Measurements from ENCODE around the gene FADD. TPM values are rescaled to one million over a fixed set of nuclear protein-coding genes. Genes with fewer than 3 reads are reported as not detected.
"Not testable (repeated sequence)": the region's sequence is repeated elsewhere in the genome, so short reads cannot be mapped to it uniquely, and the experiment has no call there.

FADD gene
- total RNA-seq, 1 donor from 2014 or later: 19.3 TPM

DNA sequence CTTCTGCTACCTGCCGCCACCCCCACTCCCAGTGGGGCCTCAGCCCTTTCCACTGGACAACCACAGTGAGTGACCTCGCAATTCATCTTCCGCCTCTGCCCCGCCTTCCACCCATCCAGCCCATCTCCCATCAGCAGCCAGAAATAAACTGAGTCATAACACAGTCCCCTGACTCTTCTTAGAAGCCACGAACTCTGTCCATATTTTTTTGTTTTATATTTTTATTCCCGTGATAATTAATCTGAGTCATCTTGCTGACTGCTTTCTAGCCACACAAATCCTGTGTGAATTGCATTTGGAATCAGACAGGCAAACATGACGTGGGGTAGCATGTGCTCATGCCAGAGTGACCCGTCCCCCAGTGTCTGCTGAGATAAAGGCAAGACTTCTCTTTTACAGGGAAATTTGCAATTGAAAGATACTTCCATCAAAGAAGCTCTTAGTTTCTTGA is 7.0 kb downstream of the FADD start:
- TF ChIP-seq, protein P1, sequence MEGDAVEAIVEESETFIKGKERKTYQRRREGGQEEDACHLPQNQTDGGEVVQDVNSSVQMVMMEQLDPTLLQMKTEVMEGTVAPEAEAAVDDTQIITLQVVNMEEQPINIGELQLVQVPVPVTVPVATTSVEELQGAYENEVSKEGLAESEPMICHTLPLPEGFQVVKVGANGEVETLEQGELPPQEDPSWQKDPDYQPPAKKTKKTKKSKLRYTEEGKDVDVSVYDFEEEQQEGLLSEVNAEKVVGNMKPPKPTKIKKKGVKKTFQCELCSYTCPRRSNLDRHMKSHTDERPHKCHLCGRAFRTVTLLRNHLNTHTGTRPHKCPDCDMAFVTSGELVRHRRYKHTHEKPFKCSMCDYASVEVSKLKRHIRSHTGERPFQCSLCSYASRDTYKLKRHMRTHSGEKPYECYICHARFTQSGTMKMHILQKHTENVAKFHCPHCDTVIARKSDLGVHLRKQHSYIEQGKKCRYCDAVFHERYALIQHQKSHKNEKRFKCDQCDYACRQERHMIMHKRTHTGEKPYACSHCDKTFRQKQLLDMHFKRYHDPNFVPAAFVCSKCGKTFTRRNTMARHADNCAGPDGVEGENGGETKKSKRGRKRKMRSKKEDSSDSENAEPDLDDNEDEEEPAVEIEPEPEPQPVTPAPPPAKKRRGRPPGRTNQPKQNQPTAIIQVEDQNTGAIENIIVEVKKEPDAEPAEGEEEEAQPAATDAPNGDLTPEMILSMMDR (IDR thresholded peaks at IDR 0.05): no peak
- peaks cover 26% of the 10 kb centered on the region for H3K36me3 Mint-ChIP-seq (ENCODE audit: unreplicated experiment)
- peak overlapping the region; percentile 15 for H3K27ac Mint-ChIP-seq (ENCODE audit: unreplicated experiment)
- peaks cover 29% of the 10 kb centered on the region for H3K4me1 Mint-ChIP-seq (ENCODE audit: unreplicated experiment)
- no peaks in the 10 kb centered on the region for H3K9me3 Mint-ChIP-seq (ENCODE audit: unreplicated experiment)
- no peak for DNase-seq (ENCODE audit: extremely low spot score, unreplicated experiment)
- no peaks in the 10 kb centered on the region for H3K27me3 Mint-ChIP-seq (ENCODE audit: unreplicated experiment)
- H3K4me3 Mint-ChIP-seq (ENCODE audit: unreplicated experiment): no peak overlapping the region

DNA sequence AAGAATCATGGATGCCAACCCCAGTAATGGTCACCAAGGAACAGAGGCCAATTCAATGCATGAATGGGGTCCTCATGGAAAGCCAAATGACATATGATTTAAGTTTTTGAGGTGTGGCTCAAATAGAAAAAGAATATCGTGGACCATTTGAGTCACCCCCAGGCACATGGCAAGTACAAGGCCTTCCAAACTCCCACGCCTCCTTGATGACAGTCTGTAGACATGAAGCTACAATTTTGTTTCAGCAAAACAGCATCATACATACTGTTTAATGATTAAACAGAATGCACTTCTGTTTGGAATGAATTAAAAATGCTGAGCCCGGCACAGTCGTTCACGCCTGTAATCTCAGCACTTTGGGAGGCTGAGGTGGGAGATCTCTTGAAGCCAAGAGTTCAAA is 7.4 kb downstream of the FADD start:
- no peak overlapping the region for H3K27ac Mint-ChIP-seq (ENCODE audit: unreplicated experiment)
- H3K36me3 Mint-ChIP-seq (ENCODE audit: unreplicated experiment): peaks cover 26% of the 10 kb centered on the region
- peaks cover 28% of the 10 kb centered on the region for H3K4me1 Mint-ChIP-seq (ENCODE audit: unreplicated experiment)
- H3K4me3 Mint-ChIP-seq (ENCODE audit: unreplicated experiment): no peak overlapping the region
- TF ChIP-seq, protein P1 (IDR thresholded peaks at IDR 0.05): no peak
- H3K27me3 Mint-ChIP-seq (ENCODE audit: unreplicated experiment): no peaks in the 10 kb centered on the region
- no peaks in the 10 kb centered on the region for H3K9me3 Mint-ChIP-seq (ENCODE audit: unreplicated experiment)
- no peak for DNase-seq (ENCODE audit: extremely low spot score, unreplicated experiment)

DNA sequence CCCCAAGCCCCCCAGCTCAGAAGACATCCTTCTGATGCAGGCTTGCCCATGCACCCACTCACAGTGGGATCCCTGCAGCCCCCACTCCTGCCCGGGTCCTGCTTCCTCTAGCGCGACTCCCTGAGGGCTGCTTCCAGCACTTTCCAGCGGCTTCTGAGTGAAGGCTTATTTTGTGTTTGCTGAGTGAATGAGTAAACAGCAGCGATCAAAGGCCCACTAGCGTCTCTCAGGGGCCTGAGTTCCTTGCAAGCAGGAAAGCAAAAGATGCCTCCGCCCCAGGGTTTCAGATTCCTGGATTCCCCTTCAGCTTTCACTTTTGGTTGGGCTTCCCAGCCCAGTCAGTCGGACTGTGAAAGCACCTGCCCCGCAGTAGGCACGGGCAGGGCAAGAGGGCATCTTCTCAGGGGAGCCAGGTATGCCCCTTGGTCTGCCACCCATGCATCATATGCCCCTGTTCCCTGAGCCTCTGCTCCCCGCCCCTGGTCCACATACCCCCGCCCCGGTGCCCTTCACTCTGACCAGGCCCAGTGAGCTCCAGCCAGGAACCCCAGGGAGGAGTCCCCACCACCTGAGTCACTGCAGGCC is 9.2 kb downstream of the FADD start:
- DNase-seq (ENCODE audit: extremely low spot score, unreplicated experiment): no peak
- Mint-ChIP-seq H3K27ac (ENCODE audit: unreplicated experiment) (no peak overlapping the region), H3K36me3 (ENCODE audit: unreplicated experiment) (peaks cover 16% of the 10 kb centered on the region), H3K9me3 (ENCODE audit: unreplicated experiment) (no peaks in the 10 kb centered on the region), H3K4me3 (ENCODE audit: unreplicated experiment) (no peak overlapping the region), H3K27me3 (ENCODE audit: unreplicated experiment) (no peaks in the 10 kb centered on the region), H3K4me1 (ENCODE audit: unreplicated experiment) (peaks cover 21% of the 10 kb centered on the region)
- TF ChIP-seq, protein P1 (IDR thresholded peaks at IDR 0.05): no peak

DNA sequence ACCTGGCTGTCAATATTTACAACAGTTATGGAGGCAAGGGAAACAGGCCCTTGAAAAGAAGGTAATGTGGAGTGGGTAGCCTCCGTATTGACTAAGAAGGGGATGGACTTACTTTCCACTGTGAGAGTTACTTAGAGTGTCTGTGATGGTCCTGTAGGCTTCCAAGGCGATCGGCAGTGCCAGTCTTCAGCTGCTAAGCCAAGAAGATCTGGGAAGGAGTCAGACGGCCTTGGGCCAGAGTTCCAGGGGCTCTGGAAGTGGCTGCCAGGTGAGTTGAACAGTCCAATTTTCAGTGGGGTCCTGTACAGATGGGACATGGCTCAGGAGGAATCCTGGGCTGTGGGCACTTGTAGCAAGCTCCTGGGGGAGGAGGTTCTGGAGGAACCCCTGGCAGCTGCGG is 14.3 kb downstream of the FADD start:
- DNase-seq (ENCODE audit: extremely low spot score, unreplicated experiment); H3K36me3 Mint-ChIP-seq (ENCODE audit: unreplicated experiment); H3K27me3 Mint-ChIP-seq (ENCODE audit: unreplicated experiment); H3K9me3 Mint-ChIP-seq (ENCODE audit: unreplicated experiment); H3K4me1 Mint-ChIP-seq (ENCODE audit: unreplicated experiment); H3K27ac Mint-ChIP-seq (ENCODE audit: unreplicated experiment); H3K4me3 Mint-ChIP-seq (ENCODE audit: unreplicated experiment): not testable (repeated sequence)

DNA sequence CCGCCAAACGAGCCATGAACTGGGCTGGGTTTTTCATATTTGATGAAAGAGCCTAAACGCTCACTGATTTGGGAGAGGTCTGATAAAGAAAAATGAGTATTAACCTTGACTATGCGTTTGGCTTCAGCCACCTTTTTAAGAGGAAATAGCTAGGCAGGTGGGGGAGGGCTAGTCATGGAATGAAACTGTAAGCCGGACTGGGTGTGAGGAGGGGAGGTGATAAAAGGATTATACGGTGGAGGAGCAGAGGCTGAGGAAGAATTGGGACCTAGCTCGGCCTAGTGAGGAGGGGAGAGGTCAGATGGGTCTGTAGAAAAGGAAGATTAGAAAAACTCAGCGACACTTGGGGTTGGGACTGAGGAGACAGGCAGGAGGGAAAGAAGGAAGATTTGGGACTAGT is 15.0 kb downstream of the FADD start:
- H3K4me3 Mint-ChIP-seq (ENCODE audit: unreplicated experiment); H3K27me3 Mint-ChIP-seq (ENCODE audit: unreplicated experiment); H3K36me3 Mint-ChIP-seq (ENCODE audit: unreplicated experiment); H3K4me1 Mint-ChIP-seq (ENCODE audit: unreplicated experiment); H3K9me3 Mint-ChIP-seq (ENCODE audit: unreplicated experiment); H3K27ac Mint-ChIP-seq (ENCODE audit: unreplicated experiment); DNase-seq (ENCODE audit: extremely low spot score, unreplicated experiment): not testable (repeated sequence)

DNA sequence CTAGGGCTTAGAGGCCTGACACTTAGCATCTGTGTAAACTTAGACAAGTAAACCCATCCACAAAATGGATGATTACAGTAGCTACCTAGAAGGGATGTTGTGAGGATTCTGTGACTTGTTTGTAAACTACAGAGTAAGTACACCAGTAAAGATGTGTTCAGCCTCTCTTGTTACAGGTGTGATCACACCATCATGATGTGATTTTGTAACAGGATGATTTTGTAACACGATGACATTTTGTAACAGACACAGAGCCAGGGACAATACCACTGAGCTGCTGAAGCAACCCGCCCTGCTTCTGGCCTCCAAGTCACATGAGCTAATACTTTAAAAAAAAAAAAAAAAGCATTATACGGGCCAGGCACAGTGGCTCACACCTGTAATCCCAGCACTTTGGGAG is 17.0 kb downstream of the FADD start:
- Mint-ChIP-seq H3K36me3 (ENCODE audit: unreplicated experiment) (no peaks in the 10 kb centered on the region), H3K27ac (ENCODE audit: unreplicated experiment) (no peak overlapping the region), H3K4me1 (ENCODE audit: unreplicated experiment) (peaks cover 3% of the 10 kb centered on the region), H3K27me3 (ENCODE audit: unreplicated experiment) (peaks cover 6% of the 10 kb centered on the region), H3K9me3 (ENCODE audit: unreplicated experiment) (no peaks in the 10 kb centered on the region), H3K4me3 (ENCODE audit: unreplicated experiment) (no peak overlapping the region)
- DNase-seq (ENCODE audit: extremely low spot score, unreplicated experiment): no peak
- TF ChIP-seq, protein P1 (IDR thresholded peaks at IDR 0.05): no peak
